DOHH2 (cell line): ENCODE data around the gene TUT1.

Source experiments
- CTCF ChIP-seq: fragments of 200-600 bp; sonication (generic); IDR thresholded peaks from one replicate; pipeline ENCODE4 v1.5.1; 2014; ENCODE audit warnings: antibody characterized with exemption, mild to moderate bottlenecking, low read depth, low read length; ENCODE audit not compliant: poor library complexity, severe bottlenecking
- EZH2phosphoT487 ChIP-seq: fragments of 200-600 bp; sonication (generic); IDR thresholded peaks from 2 replicates; pipeline ENCODE4 v1.6.1; 2017; ENCODE audit warnings: borderline replicate concordance, mild to moderate bottlenecking, antibody characterized with exemption, low read length, moderate library complexity, mixed read lengths

DNA sequence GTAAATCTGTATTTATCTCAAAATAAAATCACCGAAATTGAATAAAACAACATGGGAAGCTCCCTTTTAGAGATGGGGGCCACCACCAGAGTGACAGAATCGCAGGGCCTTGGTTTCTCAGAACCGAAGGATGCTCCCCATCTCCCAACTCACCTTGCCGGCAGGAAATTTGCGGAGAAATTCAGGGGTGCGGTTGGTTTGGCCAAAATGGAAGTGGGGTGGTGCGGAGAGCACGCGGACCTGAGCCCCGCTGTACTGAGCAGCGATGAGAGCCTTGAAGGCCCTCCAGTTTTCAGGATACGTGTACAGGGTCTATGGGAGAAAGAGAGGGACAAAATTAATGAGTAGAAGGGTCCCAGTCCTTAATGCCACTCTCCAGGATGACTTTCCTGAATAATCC lies 18.9 kb downstream of the TUT1 start:
- TF ChIP-seq CTCF (no peak), EZH2phosphoT487 (no peak)
